Measurements from ENCODE around the gene MAP4K3. TPM values are rescaled to one million over a fixed set of nuclear protein-coding genes. Genes with fewer than 3 reads are reported as not detected.

The MAP4K3 gene
- total RNA-seq, 1 experiment from 2014 or later, result 97.4 TPM

GRCh38 chr2:39407516-39408296, 29.4 kb downstream of the MAP4K3 start:
- Histone ChIP-seq H3K9ac (ENCODE audit: low read length) (no peak overlapping the region), H3K79me2 (ENCODE audit: low read length) (peaks cover 100% of the 10 kb centered on the region), H3K27me3 (ENCODE audit: low read length) (no peaks in the 10 kb centered on the region), H3K4me3 (ENCODE audit: low read length) (no peak overlapping the region), H3K36me3 (ENCODE audit: low read depth, low read length) (no peaks in the 10 kb centered on the region), H3K9me2 (replicated peaks; ENCODE audit: low read length) (no peaks in the 10 kb centered on the region), H3K4me1 (ENCODE audit: insufficient read depth, low read length) (peaks cover 41% of the 10 kb centered on the region), H3K27ac (ENCODE audit: low read length) (no peak overlapping the region), H3K9me3 (ENCODE audit: low read length) (no peaks in the 10 kb centered on the region), H2AFZ (ENCODE audit: low read length) (no peak overlapping the region), H4K20me1 (ENCODE audit: low read length) (peaks cover 29% of the 10 kb centered on the region; the same call in 1 of the 2 replicates), H3F3A (ENCODE audit: low read length, unreplicated experiment) (peaks cover 5% of the 10 kb centered on the region), H3K4me2 (ENCODE audit: low read length) (no peak overlapping the region)
- ChIA-PET CTCF (no interaction called here), POLR2A (ENCODE audit: unreplicated experiment) (interaction anchor here (0.6 kb wide), 2 partner anchors 37 to 464 kb away, joined by 3 read pairs; no protein-coding TSS in a partner anchor)
- no TSS peak for BruUV-seq (replicated peaks)
- ATAC-seq, result no peak
- TF ChIP-seq EZH2 (IDR thresholded peaks at IDR 0.05; ENCODE audit: low read length, unreplicated experiment), result no peak
- TF ChIP-seq CTCF (conservative IDR thresholded peaks at IDR 0.05; ENCODE audit: low read depth, low read length), result no peak
- TF ChIP-seq EZH2phosphoT487 (IDR thresholded peaks at IDR 0.05; ENCODE audit: borderline replicate concordance, low read length), result no peak
- no peak for DNase-seq
- intact Hi-C loops (cut with micrococcal nuclease), result no loop called here

- peaks cover 39% of the 10 kb centered on the region; the same call in 1 of the 2 replicates for H4K20me1 ChIP-seq (ENCODE audit: low read length)
- ChIA-PET CTCF (no interaction called here), POLR2A (ENCODE audit: unreplicated experiment) (no interaction called here)
- no peak overlapping the region for H3K4me3 ChIP-seq (ENCODE audit: low read length)
- no peak overlapping the region for H2AFZ ChIP-seq (ENCODE audit: low read length)
- H3K79me2 ChIP-seq (ENCODE audit: low read length), result peaks cover 99% of the 10 kb centered on the region
- no peak overlapping the region for H3K4me2 ChIP-seq (ENCODE audit: low read length)
- H3F3A ChIP-seq (ENCODE audit: low read length, unreplicated experiment), result no peaks in the 10 kb centered on the region
- no peak for DNase-seq
- no peak for ATAC-seq
- H3K9me2 ChIP-seq (replicated peaks; ENCODE audit: low read length), result no peaks in the 10 kb centered on the region
- BruUV-seq (replicated peaks), result no TSS peak
- H3K27ac ChIP-seq (ENCODE audit: low read length), result no peak overlapping the region
- H3K4me1 ChIP-seq (ENCODE audit: insufficient read depth, low read length), result peaks cover 36% of the 10 kb centered on the region
- H3K9me3 ChIP-seq (ENCODE audit: low read length), result no peaks in the 10 kb centered on the region
- no peaks in the 10 kb centered on the region for H3K36me3 ChIP-seq (ENCODE audit: low read depth, low read length)
- H3K9ac ChIP-seq (ENCODE audit: low read length), result no peak overlapping the region
- no peaks in the 10 kb centered on the region for H3K27me3 ChIP-seq (ENCODE audit: low read length)
- intact Hi-C loops (cut with micrococcal nuclease), result no loop called here
- no peak for TF ChIP-seq CTCF (conservative IDR thresholded peaks at IDR 0.05; ENCODE audit: low read depth, low read length)
- TF ChIP-seq EZH2phosphoT487 (IDR thresholded peaks at IDR 0.05; ENCODE audit: borderline replicate concordance, low read length), result no peak
- no peak for TF ChIP-seq EZH2 (IDR thresholded peaks at IDR 0.05; ENCODE audit: low read length, unreplicated experiment)
Measured at GRCh38 chr2:39405364-39405763, 31.7 kb downstream of the MAP4K3 start.

GRCh38 chr2:39403311-39403710, 33.8 kb downstream of the MAP4K3 start:
- Histone ChIP-seq H3K9ac (ENCODE audit: low read length) (no peak overlapping the region), H3K4me3 (ENCODE audit: low read length) (no peak overlapping the region), H3K79me2 (ENCODE audit: low read length) (peaks cover 97% of the 10 kb centered on the region), H3K4me2 (ENCODE audit: low read length) (no peak overlapping the region), H3K36me3 (ENCODE audit: low read depth, low read length) (no peaks in the 10 kb centered on the region), H3K4me1 (ENCODE audit: insufficient read depth, low read length) (peaks cover 41% of the 10 kb centered on the region), H3K27ac (ENCODE audit: low read length) (no peak overlapping the region), H4K20me1 (ENCODE audit: low read length) (peaks cover 48% of the 10 kb centered on the region), H3K9me2 (replicated peaks; ENCODE audit: low read length) (no peaks in the 10 kb centered on the region), H3K27me3 (ENCODE audit: low read length) (no peaks in the 10 kb centered on the region), H3K9me3 (ENCODE audit: low read length) (no peaks in the 10 kb centered on the region), H2AFZ (ENCODE audit: low read length) (no peak overlapping the region), H3F3A (ENCODE audit: low read length, unreplicated experiment) (no peaks in the 10 kb centered on the region)
- CTCF ChIA-PET, result no interaction called here
- intact Hi-C loops (cut with micrococcal nuclease), result no loop called here
- TF ChIP-seq EZH2phosphoT487 (IDR thresholded peaks at IDR 0.05; ENCODE audit: borderline replicate concordance, low read length) (no peak), EZH2 (IDR thresholded peaks at IDR 0.05; ENCODE audit: low read length, unreplicated experiment) (no peak), CTCF (conservative IDR thresholded peaks at IDR 0.05; ENCODE audit: low read depth, low read length) (no peak)
- DNase-seq (no peak), ATAC-seq (no peak)
- POLR2A ChIA-PET (ENCODE audit: unreplicated experiment), result no interaction called here
- BruUV-seq (replicated peaks), result no TSS peak

All from PC-3 (cell line).